Endothelial cell of umbilical vein (primary cell): Measurements from ENCODE around the gene TOGARAM2.

Experiments used
- EZH2 ChIP-seq: IDR thresholded peaks from 2 replicates; pipeline ENCODE4 v1.6.1; 2012; ENCODE audit warnings: borderline replicate concordance, low read depth, mild to moderate bottlenecking, moderate library complexity, low read length, inconsistent platforms; ENCODE audit not compliant: severe bottlenecking
- POLR2A ChIP-seq: IDR thresholded peaks from 2 replicates; pipeline ENCODE4 v1.6.1; 2012; ENCODE audit warnings: low read depth, mild to moderate bottlenecking, control low read depth, low read length

DNA sequence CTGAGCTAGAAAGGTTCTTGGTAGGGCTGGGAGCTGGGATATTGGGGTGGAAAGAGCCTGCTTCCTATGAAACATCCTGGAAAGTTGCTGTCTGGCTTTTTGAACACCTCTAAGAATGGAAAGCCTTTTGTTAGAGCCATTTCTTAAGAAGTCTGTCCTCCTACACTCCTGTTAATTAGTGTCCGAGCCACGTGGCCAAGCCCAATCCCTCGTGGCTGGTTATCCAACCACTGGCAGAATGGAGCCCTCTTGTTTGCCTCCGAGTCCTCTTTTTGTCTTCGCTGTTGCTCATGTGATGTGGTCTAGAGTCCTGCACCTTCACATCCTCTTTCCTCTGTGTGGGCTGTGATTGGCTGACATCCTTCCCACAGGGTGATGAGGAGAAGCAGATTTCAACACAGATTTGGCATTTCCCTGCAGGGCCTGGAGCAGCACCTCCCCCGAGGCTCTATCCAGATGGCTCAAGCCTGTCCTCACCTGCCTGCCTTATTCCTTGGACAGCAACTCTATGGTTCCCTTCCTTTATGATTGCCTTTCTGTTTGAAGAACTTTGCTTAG lies 8.2 kb upstream of the TOGARAM2 start:
- no peak for TF ChIP-seq POLR2A
- TF ChIP-seq EZH2 = no peak
